H1 (cell line): ENCODE data around the gene GIMAP2. TPM values are rescaled to one million over a fixed set of nuclear protein-coding genes. Genes with fewer than 3 reads are reported as not detected.

ENCODE experiments used
- CTCF ChIA-PET: fragments of 300-600 bp; sonication (Branson Sonifier 250); formaldehyde crosslinking; loops from one replicate; lab custom pipeline; 2021; ENCODE audit not compliant: partially characterized antibody; lab: Charles Lee
- POLR2A ChIA-PET: fragments of 300-600 bp; sonication (Branson Sonifier 250); formaldehyde crosslinking; loops from one replicate; lab custom pipeline; 2021; ENCODE audit warnings: inconsistent platforms; ENCODE audit not compliant: partially characterized antibody; lab: Charles Lee
- DNase-seq, 2 experiments: peaks; one replicate each; pipeline versions ENCODE4 v3.0.0 to v3.0.0-alpha.2; 2010 to 2022; ENCODE audit warnings: low spot score in 2 of 2, low read depth in 1 of 2, mixed read lengths in 1 of 2
- FAIRE-seq: peaks from 2 replicates; lab custom pipeline; 2011; peaks lifted over from hg19 to GRCh38; lab: Jason Lieb, UNC
- H2AFZ ChIP-seq: 2 replicates; pipeline ENCODE4 v1.8.1; 2012; ENCODE audit warnings: low read length, inconsistent platforms
- H2AK5ac ChIP-seq: 2 replicates; pipeline ENCODE4 v1.6.1; 2013; ENCODE audit warnings: low read depth, low read length
- H2BK120ac ChIP-seq: replicated peaks from 2 replicates; pipeline ENCODE3; 2013; ENCODE audit warnings: low read depth, low read length, inconsistent platforms
- H2BK12ac ChIP-seq: 2 replicates; pipeline ENCODE4 v1.6.1; 2013; ENCODE audit warnings: low read depth, low read length
- H2BK15ac ChIP-seq: 2 replicates; pipeline ENCODE4 v1.6.1; 2013; ENCODE audit warnings: low read length
- H2BK20ac ChIP-seq: 2 replicates; pipeline ENCODE4 v1.6.1; 2013; ENCODE audit warnings: low read length
- H2BK5ac ChIP-seq: 2 replicates; pipeline ENCODE4 v1.6.1; 2013; ENCODE audit warnings: low read depth, low read length
- H3K14ac ChIP-seq: 2 replicates; pipeline ENCODE4 v1.6.1; 2013; ENCODE audit warnings: inconsistent platforms; ENCODE audit not compliant: insufficient read length
- H3K18ac ChIP-seq: 2 replicates; pipeline ENCODE4 v1.6.1; 2013; ENCODE audit warnings: low read length; ENCODE audit errors: extremely low read depth
- H3K23ac ChIP-seq: 2 replicates; pipeline ENCODE4 v1.6.1; 2013; ENCODE audit warnings: inconsistent platforms; ENCODE audit not compliant: insufficient read length
- H3K23me2 ChIP-seq: 2 replicates; pipeline ENCODE4 v1.6.1; 2013; ENCODE audit warnings: low read depth, low read length
- H3K27ac ChIP-seq: 2 replicates; pipeline ENCODE4 v1.6.1; 2011; ENCODE audit warnings: low read depth, low read length, inconsistent platforms
- H3K27me3 ChIP-seq, 4 experiments: replicated peaks in 1 of 4; 1 replicate in 1 of 4; 2 replicates in 3 of 4; pipeline versions ENCODE4 v1.6.1 to v1.8.1; 2011 to 2013; ENCODE audit warnings: low read length in 3 of 4, mild to moderate bottlenecking in 3 of 4, inconsistent platforms in 2 of 4, mixed read lengths in 2 of 4, moderate library complexity in 1 of 4; ENCODE audit not compliant: control insufficient read depth in 3 of 4, insufficient read depth in 3 of 4; ENCODE audit errors: extremely low read depth in 1 of 4
- H3K36me3 ChIP-seq, 4 experiments: 2 replicates each; pipeline versions ENCODE4 v1.6.1 to v1.8.1; 2011 to 2013; ENCODE audit warnings: mild to moderate bottlenecking in 4 of 4, low read length in 3 of 4, moderate library complexity in 2 of 4, control low read depth in 1 of 4, inconsistent platforms in 1 of 4; ENCODE audit not compliant: insufficient read depth in 4 of 4, control insufficient read depth in 2 of 4
- H3K4ac ChIP-seq: replicated peaks from 2 replicates; pipeline ENCODE3; 2013; ENCODE audit warnings: low read length, low read depth, mixed read lengths, inconsistent platforms; ENCODE audit not compliant: insufficient read length
- H3K4me1 ChIP-seq, 4 experiments: replicated peaks in 1 of 4; 1 replicate in 1 of 4; 2 replicates in 3 of 4; pipeline versions ENCODE4 v1.6.1 to v1.8.1; 2011 to 2013; ENCODE audit warnings: low read length in 3 of 4, inconsistent platforms in 2 of 4, mixed read lengths in 1 of 4; ENCODE audit not compliant: insufficient read depth in 4 of 4, control insufficient read depth in 3 of 4
- H3K4me2 ChIP-seq, 2 experiments: 2 replicates each; pipeline versions ENCODE4 v1.6.1 to v1.8.1; 2011 to 2013; ENCODE audit warnings: low read depth in 2 of 2, low read length in 2 of 2, control low read depth in 1 of 2, inconsistent platforms in 1 of 2, mild to moderate bottlenecking in 1 of 2; ENCODE audit not compliant: insufficient read depth in 1 of 2
- H3K4me3 ChIP-seq, 4 experiments: fragments of 200-600, 300-600 bp in 1 of 4; sonication (generic), shearing (Covaris generic), sonication (Bioruptor Twin) in 1 of 4; 2 replicates each; pipeline versions ENCODE4 v1.5.1 to v1.8.1; 2011 to 2016; ENCODE audit warnings: low read length in 4 of 4, low read depth in 3 of 4, control low read depth in 2 of 4, inconsistent platforms in 2 of 4, mild to moderate bottlenecking in 2 of 4, mixed read lengths in 1 of 4, moderate library complexity in 1 of 4; ENCODE audit not compliant: insufficient read depth in 2 of 4; ENCODE audit errors: extremely low read depth in 1 of 4
- H3K56ac ChIP-seq: replicated peaks from 2 replicates; pipeline ENCODE3; 2013; ENCODE audit warnings: low read depth, mild to moderate bottlenecking, mixed read lengths, low read length, inconsistent platforms; ENCODE audit not compliant: insufficient read length
- H3K79me1 ChIP-seq: 2 replicates; pipeline ENCODE4 v1.6.1; 2013; ENCODE audit warnings: low read depth, low read length, control low read depth
- H3K79me2 ChIP-seq, 2 experiments: 2 replicates each; pipeline versions ENCODE4 v1.6.1 to v1.8.1; 2012 to 2013; ENCODE audit warnings: low read length in 2 of 2, mild to moderate bottlenecking in 2 of 2, inconsistent platforms in 1 of 2; ENCODE audit not compliant: insufficient read depth in 2 of 2, control insufficient read depth in 1 of 2
- H3K9ac ChIP-seq, 4 experiments: replicated peaks in 1 of 4; 1 replicate in 1 of 4; 2 replicates in 3 of 4; pipeline versions ENCODE4 v1.6.1 to v1.8.1; 2011 to 2013; ENCODE audit warnings: low read depth in 3 of 4, low read length in 3 of 4, control low read depth in 2 of 4, mild to moderate bottlenecking in 2 of 4, moderate library complexity in 2 of 4, inconsistent platforms in 1 of 4; ENCODE audit errors: extremely low read depth in 1 of 4
- H3K9me3 ChIP-seq, 2 experiments: 2 replicates each; pipeline versions ENCODE4 v1.6.1 to v1.8.1; 2012 to 2013; ENCODE audit warnings: mild to moderate bottlenecking in 2 of 2, moderate library complexity in 2 of 2, control low read depth in 1 of 2, inconsistent platforms in 1 of 2, low read depth in 1 of 2, low read length in 1 of 2, mixed read lengths in 1 of 2; ENCODE audit not compliant: insufficient read depth in 2 of 2
- H4K20me1 ChIP-seq, 2 experiments: replicated peaks in 1 of 2; 2 replicates each; pipeline versions ENCODE3 to v1.8.1; 2011 to 2013; ENCODE audit warnings: inconsistent platforms in 2 of 2, low read length in 2 of 2, mild to moderate bottlenecking in 1 of 2; ENCODE audit not compliant: insufficient read depth in 2 of 2, control insufficient read depth in 1 of 2
- H4K5ac ChIP-seq: 2 replicates; pipeline ENCODE4 v1.6.1; 2013; ENCODE audit warnings: low read length, low read depth, mixed read lengths, inconsistent platforms; ENCODE audit not compliant: insufficient read length
- H4K8ac ChIP-seq: 2 replicates; pipeline ENCODE4 v1.8.0; 2013; ENCODE audit warnings: mild to moderate bottlenecking, moderate library complexity, low read length, inconsistent platforms; ENCODE audit not compliant: insufficient read depth; ENCODE audit errors: extremely low read depth
- H4K91ac ChIP-seq: replicated peaks from 2 replicates; pipeline ENCODE3; 2013; ENCODE audit warnings: low read length, mixed read lengths, inconsistent platforms; ENCODE audit not compliant: insufficient read length
- CBX8 ChIP-seq: fragments of 300-800, 300-1000 bp; sonication (generic); IDR thresholded peaks from 2 replicates; pipeline ENCODE4 v1.7.1; 2016; ENCODE audit warnings: low read depth, low read length, borderline replicate concordance
- CEBPB ChIP-seq: IDR thresholded peaks from 2 replicates; pipeline ENCODE4 v1.6.1; 2012; ENCODE audit warnings: low read depth, low read length
- CREB1 ChIP-seq: IDR thresholded peaks from 2 replicates; pipeline ENCODE4 v1.6.1; 2012; ENCODE audit warnings: inconsistent platforms
- FOSL1 ChIP-seq: IDR thresholded peaks from 2 replicates; pipeline ENCODE4 v1.6.1; 2011; ENCODE audit warnings: mild to moderate bottlenecking, low read depth, low read length, moderate library complexity; ENCODE audit not compliant: insufficient read depth
- HDAC2 ChIP-seq, 2 experiments: fragments of 300-600 bp in 1 of 2; sonication (generic) in 1 of 2; IDR thresholded peaks; 2 replicates each; pipeline ENCODE4 v1.6.1; 2011 to 2012; ENCODE audit warnings: low read depth in 2 of 2, low read length in 2 of 2, mild to moderate bottlenecking in 2 of 2, moderate library complexity in 2 of 2, borderline replicate concordance in 1 of 2, inconsistent platforms in 1 of 2
- KDM1A ChIP-seq: fragments of 200-600, 300-600 bp; sonication (generic); IDR thresholded peaks from 2 replicates; pipeline ENCODE4 v1.7.1; 2016; ENCODE audit warnings: mild to moderate bottlenecking, low read length, borderline replicate concordance
- KDM4A ChIP-seq: IDR thresholded peaks from one replicate; pipeline ENCODE4 v1.7.1; 2012; ENCODE audit warnings: low read depth, mild to moderate bottlenecking, moderate library complexity, low read length, inconsistent platforms; ENCODE audit not compliant: severe bottlenecking
- SIN3A ChIP-seq, 2 experiments: IDR thresholded peaks in 1 of 2; conservative IDR thresholded peaks in 1 of 2; 2 replicates each; pipeline ENCODE4 v1.6.1; 2011 to 2012; ENCODE audit warnings: low read length in 2 of 2, improper control_type of control experiment in 1 of 2, low read depth in 1 of 2, mild to moderate bottlenecking in 1 of 2
- SP4 ChIP-seq: IDR thresholded peaks from 2 replicates; pipeline ENCODE4 v1.6.1; 2012; ENCODE audit warnings: low read length, inconsistent platforms
- TAF7 ChIP-seq: optimal IDR thresholded peaks from 2 replicates; pipeline ENCODE3; 2011; ENCODE audit warnings: low read depth, mild to moderate bottlenecking, inconsistent platforms, low read length, moderate library complexity, borderline replicate concordance
- WGBS, 2 experiments: shearing (Covaris generic) in 1 of 2; methylation state at CpG; one replicate each; pipeline versions ENCODE4 v1.1.6 to v1.1.7; 2013 to 2015; ENCODE audit warnings: low lambda C conversion rate in 2 of 2, mixed read lengths in 2 of 2, inconsistent platforms in 1 of 2, low coverage in 1 of 2, missing lambda C conversion rate in 1 of 2; ENCODE audit not compliant: insufficient replicate concordance in 2 of 2, insufficient coverage in 1 of 2, insufficient read length in 1 of 2; ENCODE audit errors: extremely low coverage in 1 of 2, missing lambda C conversion rate in 1 of 2; 5-methylcytosine and 5-hydroxymethylcytosine counted together
- polyA plus RNA-seq, 7 experiments: library from polyadenylated mRNA; depleted of rRNA in 3 of 7; stranded (reverse) in 5 of 7; unstranded in 2 of 7; fragments of >200 nt in 5 of 7; fragments of 200-250 nt in 2 of 7; gene quantifications; 1 replicate in 5 of 7; 2 replicates in 1 of 7; 4 replicates in 1 of 7; pipeline versions ENCODE4 v1.2.1 to v1.2.3, GENCODE V29; 2011 to 2013; ENCODE audit warnings: missing spikeins in 2 of 7, mixed read lengths in 2 of 7
- total RNA-seq: library from RNA; stranded (reverse); fragmentation: NEBNext Ultra II Directional; extraction: Animal tissue kit (Norgen Biotek cat#: 25700); gene quantifications from 2 replicates; pipeline ENCODE4 v1.2.1, GENCODE V29; 2021

GIMAP2 gene
- total and polyA plus RNA-seq, 2 of the 8 experiments (the other 6 are each of a cell fraction or from before 2014, with no cell fraction given), result not detected

- Histone ChIP-seq H2AFZ (no peak overlapping the region), H3K36me3 (no peaks in the 10 kb centered on the region), H4K20me1 (no peaks in the 10 kb centered on the region), H3K14ac (no peak overlapping the region), H2BK20ac (no peak overlapping the region), H2BK120ac (no peak overlapping the region), H3K27me3 (peaks cover 0 to 11% (median 5%) of the 10 kb centered on the region in 4 experiments; a peak in 5 of 7 replicates), H3K9ac (no peak overlapping the region), H4K5ac (no peak overlapping the region), H2BK12ac (no peak overlapping the region), H2BK5ac (no peak overlapping the region), H2AK5ac (no peak overlapping the region), H2BK15ac (no peak overlapping the region), H3K79me2 (no peaks in the 10 kb centered on the region), H3K23me2 (no peaks in the 10 kb centered on the region), H3K18ac (no peak overlapping the region), H3K4ac (no peak overlapping the region), H3K56ac (no peak overlapping the region), H3K23ac (no peak overlapping the region), H3K4me2 (no peak overlapping the region), H3K4me3 (no peak overlapping the region), H3K27ac (no peak overlapping the region), H3K4me1 (no peaks in the 10 kb centered on the region), H3K9me3 (no peaks in the 10 kb centered on the region; a peak in 1 of 4 replicates), H3K79me1 (no peaks in the 10 kb centered on the region), H4K91ac (no peak overlapping the region), H4K8ac (no peak overlapping the region)
- no peak for DNase-seq
- CTCF ChIA-PET, result no interaction called here
- POLR2A ChIA-PET, result no interaction called here
- TF ChIP-seq FOSL1 (no peak), TAF7 (no peak), KDM1A (no peak), CREB1 (no peak), SIN3A (conservative IDR thresholded peaks at IDR 0.05 in 1 of 2, IDR thresholded peaks at IDR 0.05 in 1 of 2; ENCODE audit: low read depth in 1 of 2, low read length in 2 of 2) (no peak), CEBPB (no peak), HDAC2 (IDR thresholded peaks at IDR 0.05; ENCODE audit: borderline replicate concordance in 1 of 2, low read depth in 2 of 2, low read length in 2 of 2) (no peak), SP4 (no peak), KDM4A (no peak), CBX8 (no peak)
- WGBS, 2 experiments, result 89% methylated on average over 46 of the region's 52 CpGs; no CpG with 5 or more reads in 1 of the 2 experiments
- no peak for FAIRE-seq
Measured at GRCh38 chr7:150719960-150720891, 34.7 kb downstream of the GIMAP2 start.
